ENCODE data around the gene TERB1. TPM values are rescaled to one million over a fixed set of nuclear protein-coding genes. Genes with fewer than 3 reads are reported as not detected.
A peak's percentile ranks its signal among the peaks of the same experiment; 100 is the strongest.

TERB1 gene
- total and polyA plus RNA-seq, 9 donors = 0.10 to 0.21 (median 0.11) TPM; not detected in 6

DNA sequence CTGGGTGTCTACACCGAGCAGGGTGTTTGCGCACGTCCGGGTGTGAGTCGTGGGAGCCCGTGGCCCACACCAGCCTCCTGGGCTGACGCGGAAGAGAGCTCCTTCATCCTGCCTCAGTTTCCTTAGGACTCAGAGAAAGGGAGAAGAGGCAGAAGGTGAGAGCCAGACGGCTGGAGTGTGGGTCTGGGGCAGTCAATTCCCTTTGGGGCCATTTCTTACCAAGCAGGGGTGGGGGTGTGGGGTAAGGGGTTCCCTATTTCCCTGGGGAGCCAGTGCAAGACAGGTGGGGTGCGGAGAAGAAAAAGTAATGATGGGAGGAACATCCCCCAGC is 43.7 kb upstream of the TERB1 start:
- H3K27me3 ChIP-seq (ENCODE audit: control insufficient read depth, insufficient read depth, low read length) = peaks cover 63% of the 10 kb centered on the region
- H3K36me3 ChIP-seq (ENCODE audit: control insufficient read depth, insufficient read depth, low read length) = no peaks in the 10 kb centered on the region
- no peak overlapping the region for H3K27ac ChIP-seq (ENCODE audit: low read length)
- 6% methylated on average over 3 of the region's 10 CpGs for WGBS (ENCODE audit: insufficient coverage)
- no peak overlapping the region for H3K4me3 ChIP-seq (ENCODE audit: low read length)
- DNase-seq = no peak
- no peaks in the 10 kb centered on the region for H3K9me3 ChIP-seq (replicated peaks; ENCODE audit: control insufficient read depth, low read depth, low read length)
- peaks cover 10% of the 10 kb centered on the region for H3K4me1 ChIP-seq (ENCODE audit: control insufficient read depth, insufficient read depth, low read length)

DNA sequence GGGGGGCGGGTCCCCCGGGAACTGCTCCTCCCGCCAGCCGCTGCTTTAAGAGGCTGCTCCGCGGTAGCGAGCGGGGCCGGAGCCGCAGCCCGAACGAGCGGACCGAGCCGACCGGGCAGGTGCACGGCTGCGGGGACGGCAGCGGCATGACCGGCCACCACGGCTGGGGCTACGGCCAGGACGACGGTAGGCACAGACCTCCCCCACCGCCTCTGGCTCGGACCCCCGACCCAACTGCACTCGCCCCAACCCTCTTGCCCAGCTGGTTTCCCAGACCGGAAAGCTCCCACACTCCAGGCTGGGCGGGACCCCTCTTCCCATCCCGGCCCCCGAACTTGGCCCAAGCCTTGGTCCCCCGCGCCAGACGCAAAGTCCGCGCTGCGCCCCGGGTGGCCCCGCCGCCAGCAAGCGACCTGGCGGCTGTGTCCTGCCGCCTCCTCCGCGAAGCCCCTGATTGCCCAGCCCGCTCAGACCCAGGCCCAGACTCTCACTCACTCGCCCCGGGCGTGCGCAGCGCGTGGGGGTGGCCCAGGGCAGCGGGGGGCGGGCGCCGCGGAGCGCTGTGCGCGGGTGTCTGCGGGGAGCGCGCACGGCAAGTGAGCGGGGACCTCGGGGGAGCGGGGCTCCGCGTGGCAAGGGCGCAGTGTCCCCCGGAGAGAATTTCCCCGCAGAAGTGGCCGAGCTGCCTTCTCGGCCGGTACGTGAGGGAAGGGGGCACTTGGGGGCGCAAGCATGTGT is 43.1 kb upstream of the TERB1 start, which contains the start of gene CA7:
TSS of gene CA7 (plus strand) at position 73 of the 738 bp plus-strand sequence. CDS start at position 147, 74 bp downstream.
- H3K4me3 ChIP-seq (ENCODE audit: low read length) = peak within 1 kb of the TSS; percentile 21

DNA sequence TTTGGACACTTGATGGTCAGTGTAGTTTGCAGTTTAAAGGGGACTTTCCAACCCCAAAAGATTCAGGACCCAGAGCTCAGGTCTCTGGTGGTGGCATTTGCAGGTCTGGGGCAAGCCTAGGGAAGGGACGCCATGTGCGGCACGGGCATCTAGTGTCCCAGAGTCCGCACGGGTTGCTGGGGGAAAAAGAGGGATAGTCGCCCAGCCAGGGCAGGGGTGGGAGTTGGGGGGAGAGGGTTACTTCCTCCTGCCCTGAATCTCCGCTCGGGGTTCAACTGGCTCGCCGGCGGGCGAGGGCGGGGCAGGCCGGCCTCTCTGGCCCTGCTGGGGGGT is 42.6 kb upstream of the TERB1 start:
- 5% methylated on average over 11 of the region's 14 CpGs for WGBS (ENCODE audit: insufficient coverage)
- H3K27me3 ChIP-seq (ENCODE audit: control insufficient read depth, insufficient read depth, low read length) = peaks cover 63% of the 10 kb centered on the region
- H3K4me1 ChIP-seq (ENCODE audit: control insufficient read depth, insufficient read depth, low read length) = peaks cover 10% of the 10 kb centered on the region
- no peak overlapping the region for H3K27ac ChIP-seq (ENCODE audit: low read length)
- H3K36me3 ChIP-seq (ENCODE audit: control insufficient read depth, insufficient read depth, low read length) = no peaks in the 10 kb centered on the region
- no peaks in the 10 kb centered on the region for H3K9me3 ChIP-seq (replicated peaks; ENCODE audit: control insufficient read depth, low read depth, low read length)
- no peak overlapping the region for H3K4me3 ChIP-seq (ENCODE audit: low read length)
- DNase-seq = no peak

More for the DNA sequence above, 43.1 kb upstream of the TERB1 start, which contains the start of gene CA7:
- Histone ChIP-seq H3K36me3 (ENCODE audit: control insufficient read depth, insufficient read depth, low read length) (no peaks in the 10 kb centered on the region), H3K4me1 (ENCODE audit: control insufficient read depth, insufficient read depth, low read length) (peaks cover 10% of the 10 kb centered on the region), H3K27ac (ENCODE audit: low read length) (no peak within 1 kb of the TSS), H3K27me3 (ENCODE audit: control insufficient read depth, insufficient read depth, low read length) (peaks cover 63% of the 10 kb centered on the region), H3K9me3 (replicated peaks; ENCODE audit: control insufficient read depth, low read depth, low read length) (no peaks in the 10 kb centered on the region)
- under 1% methylated on average over 79 of the region's 79 CpGs for WGBS (ENCODE audit: insufficient coverage)
- no peak for DNase-seq

DNA sequence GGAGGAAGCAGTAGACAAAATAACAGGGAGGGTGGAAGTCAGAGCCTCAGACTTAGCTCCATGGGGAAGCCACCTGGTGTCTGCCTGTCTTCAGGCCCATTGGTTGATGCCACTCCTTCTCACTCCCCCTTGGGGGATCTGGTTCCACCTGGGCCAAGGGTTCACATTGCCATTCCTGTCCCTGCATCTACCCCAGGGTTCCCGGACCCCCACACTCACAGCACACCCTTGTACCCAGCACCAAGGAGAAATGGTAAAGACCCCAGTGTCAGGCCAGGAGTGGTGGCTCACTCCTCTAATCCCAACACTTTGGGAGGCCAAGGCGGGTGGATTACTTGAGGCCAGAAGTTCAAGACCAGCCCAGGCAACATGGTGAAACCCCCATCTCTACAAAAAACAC is 41.8 kb upstream of the TERB1 start:
- H3K36me3 ChIP-seq (ENCODE audit: control insufficient read depth, insufficient read depth, low read length) = no peaks in the 10 kb centered on the region
- no peak overlapping the region for H3K27ac ChIP-seq (ENCODE audit: low read length)
- H3K9me3 ChIP-seq (replicated peaks; ENCODE audit: control insufficient read depth, low read depth, low read length) = no peaks in the 10 kb centered on the region
- no peak for DNase-seq
- H3K27me3 ChIP-seq (ENCODE audit: control insufficient read depth, insufficient read depth, low read length) = peaks cover 57% of the 10 kb centered on the region
- no peak overlapping the region for H3K4me3 ChIP-seq (ENCODE audit: low read length)
- H3K4me1 ChIP-seq (ENCODE audit: control insufficient read depth, insufficient read depth, low read length) = peaks cover 10% of the 10 kb centered on the region
- WGBS (ENCODE audit: insufficient coverage) = 83% methylated on average over 1 of the region's 2 CpGs

DNA sequence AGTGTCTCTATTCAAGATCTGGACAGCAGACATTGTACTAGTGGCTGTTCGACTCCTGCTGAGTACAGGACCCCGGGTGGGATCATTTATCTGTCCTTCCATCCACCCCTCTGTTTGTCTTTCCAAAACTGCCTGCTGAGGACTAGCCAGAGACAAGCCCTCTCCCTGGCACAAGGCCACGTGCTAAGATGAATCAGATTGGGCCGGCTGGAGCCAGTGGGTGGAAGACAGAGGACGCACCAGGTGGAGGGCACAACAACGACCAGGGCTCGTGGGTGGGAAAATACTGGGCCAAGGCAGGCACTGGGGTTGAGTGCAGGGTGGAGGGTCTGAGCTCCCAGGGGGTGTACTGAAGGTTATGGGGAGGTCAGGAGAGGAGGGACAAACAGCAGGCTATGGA is 41.4 kb upstream of the TERB1 start:
- Histone ChIP-seq H3K27ac (ENCODE audit: low read length) (no peak overlapping the region), H3K36me3 (ENCODE audit: control insufficient read depth, insufficient read depth, low read length) (no peaks in the 10 kb centered on the region), H3K27me3 (ENCODE audit: control insufficient read depth, insufficient read depth, low read length) (peaks cover 56% of the 10 kb centered on the region), H3K9me3 (replicated peaks; ENCODE audit: control insufficient read depth, low read depth, low read length) (no peaks in the 10 kb centered on the region), H3K4me1 (ENCODE audit: control insufficient read depth, insufficient read depth, low read length) (peaks cover 10% of the 10 kb centered on the region), H3K4me3 (ENCODE audit: low read length) (no peak overlapping the region)
- no peak for DNase-seq
- 49% methylated on average over 6 of the region's 7 CpGs for WGBS (ENCODE audit: insufficient coverage)

DNA sequence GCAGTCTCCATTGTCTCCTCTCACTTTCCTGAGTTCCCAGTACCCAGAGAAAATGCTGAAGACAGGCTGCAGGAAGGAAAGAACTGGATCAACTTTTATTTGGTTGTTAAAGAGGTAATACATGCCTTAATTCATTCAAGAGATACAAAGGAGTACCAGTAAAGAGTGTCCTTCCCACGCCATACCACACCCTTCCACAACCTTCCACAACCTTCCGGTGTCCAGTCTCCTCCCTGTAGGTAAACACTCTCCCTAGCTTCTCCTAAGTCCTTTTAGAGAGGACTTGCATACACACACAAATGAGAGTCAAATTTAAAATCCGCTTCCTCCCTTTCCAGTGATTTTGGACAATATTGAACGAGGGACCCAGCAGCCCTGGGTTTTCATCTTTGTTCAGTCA is 40.0 kb upstream of the TERB1 start:
- no peak for DNase-seq
- peaks cover 10% of the 10 kb centered on the region for H3K4me1 ChIP-seq (ENCODE audit: control insufficient read depth, insufficient read depth, low read length)
- 76% methylated on average over 4 of the region's 4 CpGs for WGBS (ENCODE audit: insufficient coverage)
- peaks cover 43% of the 10 kb centered on the region for H3K27me3 ChIP-seq (ENCODE audit: control insufficient read depth, insufficient read depth, low read length)
- no peaks in the 10 kb centered on the region for H3K9me3 ChIP-seq (replicated peaks; ENCODE audit: control insufficient read depth, low read depth, low read length)
- H3K4me3 ChIP-seq (ENCODE audit: low read length) = no peak overlapping the region
- H3K36me3 ChIP-seq (ENCODE audit: control insufficient read depth, insufficient read depth, low read length) = no peaks in the 10 kb centered on the region
- H3K27ac ChIP-seq (ENCODE audit: low read length) = no peak overlapping the region

DNA sequence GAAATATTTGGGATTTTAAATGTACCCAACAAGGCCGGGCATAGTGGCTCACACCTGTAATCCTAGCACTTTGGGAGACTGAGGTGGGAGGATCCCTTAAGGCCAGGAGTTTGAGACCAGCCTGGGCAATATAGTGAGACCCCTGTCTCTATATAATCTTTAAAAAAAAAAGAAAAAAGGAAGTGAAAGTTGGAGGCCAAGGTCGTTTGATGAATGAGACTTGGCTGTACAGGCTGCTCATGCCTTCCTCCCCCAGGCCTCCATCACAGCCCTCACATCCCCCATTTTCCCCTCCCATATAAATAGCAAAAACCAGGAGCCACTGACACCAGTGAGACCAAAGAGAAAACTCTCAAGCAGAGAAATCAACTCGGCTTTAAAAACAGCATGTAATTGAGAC is 39.5 kb upstream of the TERB1 start:
- no peaks in the 10 kb centered on the region for H3K36me3 ChIP-seq (ENCODE audit: control insufficient read depth, insufficient read depth, low read length)
- no peaks in the 10 kb centered on the region for H3K9me3 ChIP-seq (replicated peaks; ENCODE audit: control insufficient read depth, low read depth, low read length)
- H3K4me3 ChIP-seq (ENCODE audit: low read length) = no peak overlapping the region
- peaks cover 38% of the 10 kb centered on the region for H3K27me3 ChIP-seq (ENCODE audit: control insufficient read depth, insufficient read depth, low read length)
- H3K27ac ChIP-seq (ENCODE audit: low read length) = no peak overlapping the region
- WGBS (ENCODE audit: insufficient coverage) = 50% methylated on average over 1 of the region's 3 CpGs
- DNase-seq = no peak
- peaks cover 8% of the 10 kb centered on the region for H3K4me1 ChIP-seq (ENCODE audit: control insufficient read depth, insufficient read depth, low read length)

DNA sequence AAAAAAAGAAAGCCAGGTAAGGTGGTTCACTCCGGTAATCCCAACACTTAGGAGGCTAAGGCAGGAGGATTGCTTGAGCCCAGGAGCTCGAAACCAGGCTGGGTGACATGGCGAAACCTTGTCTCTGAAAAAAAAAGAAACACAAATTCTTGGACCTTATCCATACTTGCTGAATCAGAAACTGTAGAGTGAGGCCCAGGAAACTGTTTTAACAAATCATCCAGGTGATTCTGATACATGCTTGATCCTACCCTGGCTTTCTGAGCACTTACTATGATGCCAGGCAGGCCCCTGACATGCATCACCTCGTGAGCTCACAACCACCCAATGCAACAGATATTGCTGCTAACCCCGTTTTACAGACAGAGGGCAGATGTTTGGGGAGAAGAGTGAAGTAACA is 33.4 kb upstream of the TERB1 start:
- Histone ChIP-seq H3K9me3 (replicated peaks; ENCODE audit: control insufficient read depth, low read depth, low read length) (no peaks in the 10 kb centered on the region), H3K4me3 (ENCODE audit: low read length) (no peak overlapping the region), H3K4me1 (ENCODE audit: control insufficient read depth, insufficient read depth, low read length) (peaks cover 3% of the 10 kb centered on the region), H3K27me3 (ENCODE audit: control insufficient read depth, insufficient read depth, low read length) (peaks cover 2% of the 10 kb centered on the region), H3K27ac (ENCODE audit: low read length) (no peak overlapping the region), H3K36me3 (ENCODE audit: control insufficient read depth, insufficient read depth, low read length) (no peaks in the 10 kb centered on the region)
- DNase-seq = no peak
- 90% methylated on average over 2 of the region's 5 CpGs for WGBS (ENCODE audit: insufficient coverage)

DNA sequence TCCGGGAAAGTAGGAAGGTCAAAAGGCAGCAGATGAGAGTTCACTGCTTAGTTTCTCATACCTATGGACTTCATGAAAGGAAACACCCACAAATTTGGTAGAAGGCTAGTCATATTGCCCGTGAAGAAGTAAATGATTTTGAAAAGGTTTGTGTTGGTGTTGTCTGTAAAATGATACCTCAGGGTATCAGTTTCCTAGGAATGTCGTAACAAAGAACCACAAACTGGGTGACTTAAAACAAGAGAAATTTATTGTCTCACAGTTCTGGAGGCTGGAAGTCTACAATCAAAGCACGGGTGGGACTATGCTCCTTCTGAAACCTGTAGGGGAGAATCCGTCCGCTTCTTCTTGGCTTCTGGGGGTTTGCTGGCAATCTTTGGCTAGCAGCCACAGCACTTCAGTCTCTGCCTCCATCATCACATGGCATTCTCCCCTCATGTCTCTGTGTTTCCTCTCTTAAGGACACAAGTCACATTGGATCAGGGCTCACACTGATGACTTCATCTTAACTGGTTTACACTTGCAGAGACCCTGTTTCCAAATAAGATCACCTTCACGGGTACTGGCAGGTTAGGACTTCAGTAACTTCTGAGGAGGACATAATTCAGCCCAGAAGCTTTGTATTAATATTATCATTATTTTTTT is 31.4 kb upstream of the TERB1 start:
- H3K27ac ChIP-seq (ENCODE audit: low read length) = no peak overlapping the region
- H3K9me3 ChIP-seq (replicated peaks; ENCODE audit: control insufficient read depth, low read depth, low read length) = no peaks in the 10 kb centered on the region
- H3K36me3 ChIP-seq (ENCODE audit: control insufficient read depth, insufficient read depth, low read length) = peaks cover 2% of the 10 kb centered on the region
- H3K4me1 ChIP-seq (ENCODE audit: control insufficient read depth, insufficient read depth, low read length) = peaks cover 8% of the 10 kb centered on the region
- no peak overlapping the region for H3K4me3 ChIP-seq (ENCODE audit: low read length)
- DNase-seq = no peak
- peaks cover 2% of the 10 kb centered on the region for H3K27me3 ChIP-seq (ENCODE audit: control insufficient read depth, insufficient read depth, low read length)
- 39% methylated on average over 3 of the region's 7 CpGs for WGBS (ENCODE audit: insufficient coverage)

DNA sequence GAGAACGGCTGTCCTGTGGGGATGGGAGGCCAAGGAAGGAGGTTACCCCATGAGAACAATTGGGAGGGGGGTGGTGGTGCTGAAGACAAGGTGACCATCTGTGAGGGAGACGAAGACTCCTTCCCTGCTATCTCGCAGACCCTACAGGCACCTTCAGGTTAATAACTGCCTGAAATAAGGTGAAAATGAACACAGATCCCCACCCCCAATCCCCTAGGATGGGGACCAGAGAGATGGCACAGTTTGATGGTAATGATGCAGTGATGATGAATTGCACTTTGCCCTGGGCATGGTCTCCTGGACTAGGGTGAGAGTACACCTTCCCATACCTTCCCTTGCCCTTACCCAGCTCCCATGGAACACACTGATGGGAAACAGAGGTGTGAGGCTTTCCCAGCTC is 30.8 kb upstream of the TERB1 start:
- Histone ChIP-seq H3K4me3 (ENCODE audit: low read length) (no peak overlapping the region), H3K9me3 (replicated peaks; ENCODE audit: control insufficient read depth, low read depth, low read length) (no peaks in the 10 kb centered on the region), H3K27me3 (ENCODE audit: control insufficient read depth, insufficient read depth, low read length) (peaks cover 2% of the 10 kb centered on the region), H3K27ac (ENCODE audit: low read length) (no peak overlapping the region), H3K36me3 (ENCODE audit: control insufficient read depth, insufficient read depth, low read length) (peaks cover 3% of the 10 kb centered on the region), H3K4me1 (ENCODE audit: control insufficient read depth, insufficient read depth, low read length) (peaks cover 8% of the 10 kb centered on the region)
- no CpG with 5 or more reads among the region's 3 CpGs for WGBS (ENCODE audit: insufficient coverage)
- no peak for DNase-seq

Data from muscle of leg (tissue), 11 donors.